Ovary (tissue), 3 donors: ENCODE results near the gene DBX2.

Experiments used
- EP300 ChIP-seq: sonication (generic); formaldehyde crosslinking; IDR thresholded peaks from one replicate; pipeline ENCODE4 v1.6.1; 2017; ENCODE audit warnings: antibody characterized with exemption
- POLR2A ChIP-seq: fragments of 450-650 bp; IDR thresholded peaks from one replicate; pipeline ENCODE4 v1.6.1; 2017; ENCODE audit warnings: antibody characterized with exemption, mild to moderate bottlenecking, moderate library complexity
- TF ChIP-seq, protein P1 (sequence below), 3 donors: fragments of 450-650 bp in 2 of 3; fragments of 200-600 bp in 1 of 3; IDR thresholded peaks; one replicate each; pipeline versions ENCODE4 v1.5.1 to v1.8.0; 2016 to 2022; ENCODE audit warnings: antibody characterized with exemption in 3 of 3, mild to moderate bottlenecking in 1 of 3
- donor health status: DM: no; HTN: no; CAD: no.

DNA sequence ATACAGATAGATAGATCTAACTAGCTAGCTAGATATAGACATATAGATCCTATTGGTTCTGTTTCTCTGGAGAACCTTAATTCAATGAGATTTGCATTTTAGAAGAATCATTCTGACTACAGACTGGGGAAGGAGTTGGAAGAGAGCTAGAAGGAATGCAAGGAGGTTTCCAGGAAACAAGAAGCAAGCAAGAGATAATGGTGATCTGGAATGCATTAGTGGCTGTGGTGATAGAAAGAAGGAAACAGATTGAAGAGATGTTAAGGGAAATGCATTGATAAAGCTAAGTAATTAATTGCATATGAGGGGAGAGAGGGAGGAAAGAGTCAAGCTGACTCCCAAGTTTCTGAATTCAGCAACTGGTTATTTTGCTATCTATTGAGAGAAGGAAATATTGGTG is 42.7 kb downstream of the DBX2 start:
- TF ChIP-seq, protein P1, sequence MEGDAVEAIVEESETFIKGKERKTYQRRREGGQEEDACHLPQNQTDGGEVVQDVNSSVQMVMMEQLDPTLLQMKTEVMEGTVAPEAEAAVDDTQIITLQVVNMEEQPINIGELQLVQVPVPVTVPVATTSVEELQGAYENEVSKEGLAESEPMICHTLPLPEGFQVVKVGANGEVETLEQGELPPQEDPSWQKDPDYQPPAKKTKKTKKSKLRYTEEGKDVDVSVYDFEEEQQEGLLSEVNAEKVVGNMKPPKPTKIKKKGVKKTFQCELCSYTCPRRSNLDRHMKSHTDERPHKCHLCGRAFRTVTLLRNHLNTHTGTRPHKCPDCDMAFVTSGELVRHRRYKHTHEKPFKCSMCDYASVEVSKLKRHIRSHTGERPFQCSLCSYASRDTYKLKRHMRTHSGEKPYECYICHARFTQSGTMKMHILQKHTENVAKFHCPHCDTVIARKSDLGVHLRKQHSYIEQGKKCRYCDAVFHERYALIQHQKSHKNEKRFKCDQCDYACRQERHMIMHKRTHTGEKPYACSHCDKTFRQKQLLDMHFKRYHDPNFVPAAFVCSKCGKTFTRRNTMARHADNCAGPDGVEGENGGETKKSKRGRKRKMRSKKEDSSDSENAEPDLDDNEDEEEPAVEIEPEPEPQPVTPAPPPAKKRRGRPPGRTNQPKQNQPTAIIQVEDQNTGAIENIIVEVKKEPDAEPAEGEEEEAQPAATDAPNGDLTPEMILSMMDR (IDR thresholded peaks at IDR 0.05) = no peak
- no peak for TF ChIP-seq POLR2A
- no peak for TF ChIP-seq EP300
